ENCODE measurements around the gene PFKFB1.

Gene PFKFB1

GRCh38 chrX:55026840-55027239, 32.9 kb upstream of the PFKFB1 start:
- Histone ChIP-seq H3K4me3 (ENCODE audit: low read depth, low read length) (no peak overlapping the region), H3K36me3 (ENCODE audit: control insufficient read depth, insufficient read depth, low read length) (no peaks in the 10 kb centered on the region), H2AFZ (no peak overlapping the region), H3K9ac (no peak overlapping the region), H3K27me3 (ENCODE audit: control insufficient read depth, insufficient read depth, low read length) (no peaks in the 10 kb centered on the region), H3K4me1 (no peaks in the 10 kb centered on the region), H3K9me3 (ENCODE audit: control insufficient read depth, low read length) (no peaks in the 10 kb centered on the region), H3K4me2 (ENCODE audit: low read length) (no peak overlapping the region), H3K79me2 (no peaks in the 10 kb centered on the region), H3K27ac (no peak overlapping the region)
- TF ChIP-seq, protein P1, sequence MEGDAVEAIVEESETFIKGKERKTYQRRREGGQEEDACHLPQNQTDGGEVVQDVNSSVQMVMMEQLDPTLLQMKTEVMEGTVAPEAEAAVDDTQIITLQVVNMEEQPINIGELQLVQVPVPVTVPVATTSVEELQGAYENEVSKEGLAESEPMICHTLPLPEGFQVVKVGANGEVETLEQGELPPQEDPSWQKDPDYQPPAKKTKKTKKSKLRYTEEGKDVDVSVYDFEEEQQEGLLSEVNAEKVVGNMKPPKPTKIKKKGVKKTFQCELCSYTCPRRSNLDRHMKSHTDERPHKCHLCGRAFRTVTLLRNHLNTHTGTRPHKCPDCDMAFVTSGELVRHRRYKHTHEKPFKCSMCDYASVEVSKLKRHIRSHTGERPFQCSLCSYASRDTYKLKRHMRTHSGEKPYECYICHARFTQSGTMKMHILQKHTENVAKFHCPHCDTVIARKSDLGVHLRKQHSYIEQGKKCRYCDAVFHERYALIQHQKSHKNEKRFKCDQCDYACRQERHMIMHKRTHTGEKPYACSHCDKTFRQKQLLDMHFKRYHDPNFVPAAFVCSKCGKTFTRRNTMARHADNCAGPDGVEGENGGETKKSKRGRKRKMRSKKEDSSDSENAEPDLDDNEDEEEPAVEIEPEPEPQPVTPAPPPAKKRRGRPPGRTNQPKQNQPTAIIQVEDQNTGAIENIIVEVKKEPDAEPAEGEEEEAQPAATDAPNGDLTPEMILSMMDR (IDR thresholded peaks at IDR 0.05), result no peak

DNA sequence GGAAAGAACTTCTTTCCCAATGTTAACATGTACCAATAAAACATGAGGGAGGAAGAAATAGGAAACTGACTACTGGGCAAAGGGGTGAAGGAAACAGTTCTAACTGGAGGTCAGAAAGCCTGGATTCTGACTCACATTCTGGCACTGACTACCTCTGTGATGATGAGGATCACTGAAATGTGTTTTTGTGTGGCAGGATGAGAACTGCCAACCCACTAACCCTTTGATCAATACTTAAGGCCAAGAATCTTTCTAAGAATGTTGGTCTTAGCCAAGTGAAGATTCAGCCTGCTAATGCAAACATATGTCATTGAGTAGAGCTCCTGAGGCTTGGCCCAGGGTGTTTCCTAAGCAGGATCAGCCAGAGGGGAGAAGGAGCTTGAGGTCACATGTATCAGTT, 32.2 kb upstream of the PFKFB1 start:
- no peak overlapping the region for H3K27ac ChIP-seq
- no peak overlapping the region for H3K9ac ChIP-seq
- H3K4me3 ChIP-seq (ENCODE audit: low read depth, low read length), result no peak overlapping the region
- H3K27me3 ChIP-seq (ENCODE audit: control insufficient read depth, insufficient read depth, low read length), result no peaks in the 10 kb centered on the region
- no peak overlapping the region for H2AFZ ChIP-seq
- H3K79me2 ChIP-seq, result no peaks in the 10 kb centered on the region
- TF ChIP-seq, protein P1 (IDR thresholded peaks at IDR 0.05), result no peak
- H3K4me1 ChIP-seq, result no peaks in the 10 kb centered on the region
- H3K36me3 ChIP-seq (ENCODE audit: control insufficient read depth, insufficient read depth, low read length), result no peaks in the 10 kb centered on the region
- no peak overlapping the region for H3K4me2 ChIP-seq (ENCODE audit: low read length)
- no peaks in the 10 kb centered on the region for H3K9me3 ChIP-seq (ENCODE audit: control insufficient read depth, low read length)

- Histone ChIP-seq H3K4me3 (ENCODE audit: low read depth, low read length) (no peak overlapping the region), H3K9ac (no peak overlapping the region), H3K4me1 (no peaks in the 10 kb centered on the region), H3K27ac (no peak overlapping the region), H3K9me3 (ENCODE audit: control insufficient read depth, low read length) (no peaks in the 10 kb centered on the region), H3K36me3 (ENCODE audit: control insufficient read depth, insufficient read depth, low read length) (no peaks in the 10 kb centered on the region), H3K79me2 (no peaks in the 10 kb centered on the region), H2AFZ (no peak overlapping the region), H3K27me3 (ENCODE audit: control insufficient read depth, insufficient read depth, low read length) (no peaks in the 10 kb centered on the region), H3K4me2 (ENCODE audit: low read length) (no peak overlapping the region)
- TF ChIP-seq, protein P1 (IDR thresholded peaks at IDR 0.05), result no peak
Observed at GRCh38 chrX:55014897-55015299, 20.9 kb upstream of the PFKFB1 start.

DNA sequence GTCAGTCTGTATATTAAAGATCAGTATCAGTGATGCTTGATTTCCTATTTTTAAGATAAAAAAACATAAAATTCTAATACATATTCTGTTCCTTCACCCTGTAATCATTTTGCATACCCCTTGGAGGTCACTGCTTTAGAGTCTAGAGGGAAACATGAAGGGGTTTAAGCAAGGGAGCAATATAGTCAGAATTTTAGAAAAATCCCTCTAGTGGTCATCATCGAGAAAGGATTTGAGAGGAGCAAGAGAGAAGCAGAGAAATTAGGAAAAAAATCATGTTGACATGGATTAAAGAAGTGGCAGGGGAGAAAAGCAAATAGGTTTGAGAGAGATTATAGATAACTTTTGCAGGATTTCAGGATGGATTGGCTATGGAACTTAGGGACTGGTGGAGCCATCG, 17.3 kb upstream of the PFKFB1 start:
- no peaks in the 10 kb centered on the region for H3K9me3 ChIP-seq (ENCODE audit: control insufficient read depth, low read length)
- TF ChIP-seq, protein P1 (IDR thresholded peaks at IDR 0.05), result peak; percentile 8

DNA sequence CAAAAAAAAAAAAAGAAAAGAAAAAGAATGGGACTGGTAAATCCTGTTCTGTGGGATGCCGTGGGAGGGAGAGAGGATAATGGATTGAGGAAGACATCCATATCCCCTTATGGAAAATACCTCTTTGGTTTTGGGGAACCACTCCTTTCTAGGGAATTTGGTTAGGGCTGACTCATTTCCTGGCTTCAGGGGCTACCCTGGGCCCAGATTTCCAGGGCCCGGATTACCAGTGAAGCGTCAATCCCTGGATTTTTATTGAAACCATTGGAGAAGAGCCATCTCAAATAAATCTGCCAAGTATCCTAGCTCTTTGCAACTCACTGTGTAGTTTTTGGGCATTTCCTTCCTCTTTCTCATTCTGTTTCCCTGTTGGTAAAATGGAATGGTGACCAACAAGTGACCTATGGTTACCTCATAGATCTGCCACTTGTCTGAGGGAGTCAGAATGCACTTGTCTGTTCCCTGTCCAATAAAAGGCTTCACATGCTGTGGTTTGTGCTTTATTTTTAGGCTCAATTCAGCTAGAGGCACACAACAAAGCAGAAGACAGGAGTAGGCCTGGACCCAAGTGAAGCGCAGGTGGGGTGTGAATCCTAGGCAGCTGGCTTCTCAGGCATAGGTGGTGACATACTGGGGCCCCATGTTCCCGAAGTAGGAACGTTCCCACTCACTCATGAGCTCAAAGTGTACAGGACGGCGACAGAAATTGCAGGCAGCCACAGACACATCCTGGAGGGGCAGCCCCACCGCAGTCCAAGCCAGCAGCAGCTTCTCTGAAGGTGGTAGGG, 14.8 kb upstream of the PFKFB1 start:
- no peaks in the 10 kb centered on the region for H3K36me3 ChIP-seq (ENCODE audit: control insufficient read depth, insufficient read depth, low read length)
- H3K27me3 ChIP-seq (ENCODE audit: control insufficient read depth, insufficient read depth, low read length), result no peaks in the 10 kb centered on the region
- H3K4me3 ChIP-seq (ENCODE audit: low read depth, low read length), result no peak overlapping the region
- TF ChIP-seq, protein P1 (IDR thresholded peaks at IDR 0.05), result no peak
- no peak overlapping the region for H3K4me2 ChIP-seq (ENCODE audit: low read length)
- no peak overlapping the region for H2AFZ ChIP-seq
- no peak overlapping the region for H3K9ac ChIP-seq
- H3K79me2 ChIP-seq, result no peaks in the 10 kb centered on the region
- no peaks in the 10 kb centered on the region for H3K9me3 ChIP-seq (ENCODE audit: control insufficient read depth, low read length)
- H3K4me1 ChIP-seq, result no peaks in the 10 kb centered on the region
- no peak overlapping the region for H3K27ac ChIP-seq

More for the DNA sequence above, 17.3 kb upstream of the PFKFB1 start:
- Histone ChIP-seq H3K4me2 (ENCODE audit: low read length) (no peak overlapping the region), H3K9ac (no peak overlapping the region), H3K36me3 (ENCODE audit: control insufficient read depth, insufficient read depth, low read length) (no peaks in the 10 kb centered on the region), H3K4me1 (no peaks in the 10 kb centered on the region), H2AFZ (no peak overlapping the region), H3K79me2 (no peaks in the 10 kb centered on the region), H3K27me3 (ENCODE audit: control insufficient read depth, insufficient read depth, low read length) (no peaks in the 10 kb centered on the region), H3K4me3 (ENCODE audit: low read depth, low read length) (no peak overlapping the region), H3K27ac (no peak overlapping the region)

Data from parathyroid adenoma (tissue), 2 donors.